GM10248 (cell line): Measurements from ENCODE around the gene EEF1A2.
"Not testable (repeated sequence)": the region's sequence is repeated elsewhere in the genome, so short reads cannot be mapped to it uniquely, and the experiment has no call there.

ENCODE experiments used
- CTCF ChIA-PET: fragments of 300-600 bp; sonication (Branson Sonifier 250); formaldehyde crosslinking; extraction: SDS; loops from one replicate; lab custom pipeline; 2021; ENCODE audit warnings: antibody characterized with exemption; lab: Yijun Ruan, JAX
- POLR2A ChIA-PET: fragments of 350-650 bp; sonication (Branson Sonifier 250); formaldehyde crosslinking; extraction: SDS; loops from one replicate; lab custom pipeline; 2020; ENCODE audit warnings: antibody characterized with exemption; lab: Yijun Ruan, JAX
- DNase-seq: peaks from one replicate; pipeline ENCODE4 v3.0.0; 2012; ENCODE audit errors: extremely low spot score
- CTCF ChIP-seq: IDR thresholded peaks from 2 replicates; pipeline ENCODE4 v1.5.1; 2012; ENCODE audit warnings: mild to moderate bottlenecking, low read depth; ENCODE audit errors: extremely low read depth, missing control alignments, control extremely low read depth

The EEF1A2 gene

GRCh38 chr20:63518946-63519667, 20.2 kb upstream of the EEF1A2 start:
- ChIA-PET POLR2A (no interaction called here), CTCF (interaction anchor here (0.6 kb wide), 1 partner anchor 767 kb away, joined by 3 read pairs; no protein-coding TSS in a partner anchor)
- TF ChIP-seq CTCF: no peak
- no peak for DNase-seq

- ChIA-PET CTCF (interaction anchor here (1.5 kb wide), 1 partner anchor 22 kb away, joined by 4 read pairs; no protein-coding TSS in a partner anchor), POLR2A (no interaction called here)
- TF ChIP-seq CTCF: no peak
- DNase-seq: no peak
These were observed 19.5 kb upstream of the EEF1A2 start for GRCh38 chr20:63518351-63518861.

GRCh38 chr20:63517376-63518309, 18.8 kb upstream of the EEF1A2 start:
- DNase-seq: no peak
- ChIA-PET CTCF (interaction anchor here (1.5 kb wide), 1 partner anchor 22 kb away, joined by 4 read pairs; no protein-coding TSS in a partner anchor), POLR2A (no interaction called here)
- no peak for TF ChIP-seq CTCF

GRCh38 chr20:63514520-63514919, 15.6 kb upstream of the EEF1A2 start:
- CTCF ChIA-PET, DNase-seq: not testable (repeated sequence)

GRCh38 chr20:63513207-63513606, 14.3 kb upstream of the EEF1A2 start:
- DNase-seq: no peak
- no peak for TF ChIP-seq CTCF
- ChIA-PET CTCF (no interaction called here), POLR2A (no interaction called here)

More at GRCh38 chr20:63514520-63514919, 15.6 kb upstream of the EEF1A2 start:
- POLR2A ChIA-PET: not testable (repeated sequence)

- ChIA-PET POLR2A (no interaction called here), CTCF (interaction anchor here (1.5 kb wide), 1 partner anchor 13 kb away, joined by 5 read pairs; no protein-coding TSS in a partner anchor)
- no peak for DNase-seq
- TF ChIP-seq CTCF: no peak
These were observed 10.2 kb upstream of the EEF1A2 start for GRCh38 chr20:63509088-63509564.
